ENCODE data around the gene ZNF575.

Gene ZNF575

DNA sequence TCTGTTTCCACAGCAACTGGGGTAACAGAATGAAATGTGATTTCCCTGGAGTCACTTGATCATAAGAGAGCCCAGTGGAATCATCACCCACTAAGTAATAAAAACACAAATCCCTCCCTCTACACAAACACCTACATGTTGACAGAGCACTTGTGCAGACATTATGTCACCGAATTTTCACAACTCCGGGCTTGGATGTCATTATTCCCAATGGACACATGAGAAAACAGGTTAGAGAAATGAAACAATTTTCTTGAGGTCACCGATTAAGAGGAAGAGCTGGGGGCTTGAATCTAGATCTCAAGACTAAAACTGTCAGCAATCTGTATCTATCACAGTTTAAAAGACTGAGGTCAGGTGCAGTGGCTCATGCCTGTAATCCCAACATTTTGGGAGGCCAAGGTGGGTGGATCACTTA, 39.2 kb downstream of the ZNF575 start (continued):
- TF ChIP-seq ZNF585B (tag by site-specific recombination; IDR thresholded peaks at IDR 0.05) (peak; percentile 39), ZNF148 (tag by site-specific recombination; IDR thresholded peaks at IDR 0.05; ENCODE audit: borderline replicate concordance) (no peak), KLF9 (tag by site-specific recombination; IDR thresholded peaks at IDR 0.05; ENCODE audit: low read depth) (no peak), ZBTB21 (tag by site-specific recombination; IDR thresholded peaks at IDR 0.05) (peak; percentile 87), OVOL3 (tag by site-specific recombination; IDR thresholded peaks at IDR 0.05) (peak; percentile 92; the same call in 1 of the 2 replicates), ZNF843 (tag by site-specific recombination; IDR thresholded peaks at IDR 0.05) (peak; percentile 87), ZNF513 (tag by site-specific recombination; IDR thresholded peaks at IDR 0.05) (peak; percentile 63), ZNF404 (tag by site-specific recombination; IDR thresholded peaks at IDR 0.05) (no peak)
- TF ChIP-seq, protein P1, sequence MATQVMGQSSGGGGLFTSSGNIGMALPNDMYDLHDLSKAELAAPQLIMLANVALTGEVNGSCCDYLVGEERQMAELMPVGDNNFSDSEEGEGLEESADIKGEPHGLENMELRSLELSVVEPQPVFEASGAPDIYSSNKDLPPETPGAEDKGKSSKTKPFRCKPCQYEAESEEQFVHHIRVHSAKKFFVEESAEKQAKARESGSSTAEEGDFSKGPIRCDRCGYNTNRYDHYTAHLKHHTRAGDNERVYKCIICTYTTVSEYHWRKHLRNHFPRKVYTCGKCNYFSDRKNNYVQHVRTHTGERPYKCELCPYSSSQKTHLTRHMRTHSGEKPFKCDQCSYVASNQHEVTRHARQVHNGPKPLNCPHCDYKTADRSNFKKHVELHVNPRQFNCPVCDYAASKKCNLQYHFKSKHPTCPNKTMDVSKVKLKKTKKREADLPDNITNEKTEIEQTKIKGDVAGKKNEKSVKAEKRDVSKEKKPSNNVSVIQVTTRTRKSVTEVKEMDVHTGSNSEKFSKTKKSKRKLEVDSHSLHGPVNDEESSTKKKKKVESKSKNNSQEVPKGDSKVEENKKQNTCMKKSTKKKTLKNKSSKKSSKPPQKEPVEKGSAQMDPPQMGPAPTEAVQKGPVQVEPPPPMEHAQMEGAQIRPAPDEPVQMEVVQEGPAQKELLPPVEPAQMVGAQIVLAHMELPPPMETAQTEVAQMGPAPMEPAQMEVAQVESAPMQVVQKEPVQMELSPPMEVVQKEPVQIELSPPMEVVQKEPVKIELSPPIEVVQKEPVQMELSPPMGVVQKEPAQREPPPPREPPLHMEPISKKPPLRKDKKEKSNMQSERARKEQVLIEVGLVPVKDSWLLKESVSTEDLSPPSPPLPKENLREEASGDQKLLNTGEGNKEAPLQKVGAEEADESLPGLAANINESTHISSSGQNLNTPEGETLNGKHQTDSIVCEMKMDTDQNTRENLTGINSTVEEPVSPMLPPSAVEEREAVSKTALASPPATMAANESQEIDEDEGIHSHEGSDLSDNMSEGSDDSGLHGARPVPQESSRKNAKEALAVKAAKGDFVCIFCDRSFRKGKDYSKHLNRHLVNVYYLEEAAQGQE (tag by site-specific recombination; IDR thresholded peaks at IDR 0.05), result no peak
- TF ChIP-seq, protein P2, sequence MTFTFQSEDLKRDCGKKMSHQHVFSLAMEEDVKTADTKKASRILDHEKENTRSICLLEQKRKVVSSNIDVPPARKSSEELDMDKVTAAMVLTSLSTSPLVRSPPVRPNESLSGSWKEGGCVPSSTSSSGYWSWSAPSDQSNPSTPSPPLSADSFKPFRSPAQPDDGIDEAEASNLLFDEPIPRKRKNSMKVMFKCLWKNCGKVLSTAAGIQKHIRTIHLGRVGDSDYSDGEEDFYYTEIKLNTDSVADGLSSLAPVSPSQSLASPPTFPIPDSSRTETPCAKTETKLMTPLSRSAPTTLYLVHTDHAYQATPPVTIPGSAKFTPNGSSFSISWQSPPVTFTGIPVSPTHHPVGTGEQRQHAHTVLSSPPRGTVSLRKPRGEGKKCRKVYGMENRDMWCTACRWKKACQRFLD (tag by site-specific recombination; IDR thresholded peaks at IDR 0.05), result no peak

DNA sequence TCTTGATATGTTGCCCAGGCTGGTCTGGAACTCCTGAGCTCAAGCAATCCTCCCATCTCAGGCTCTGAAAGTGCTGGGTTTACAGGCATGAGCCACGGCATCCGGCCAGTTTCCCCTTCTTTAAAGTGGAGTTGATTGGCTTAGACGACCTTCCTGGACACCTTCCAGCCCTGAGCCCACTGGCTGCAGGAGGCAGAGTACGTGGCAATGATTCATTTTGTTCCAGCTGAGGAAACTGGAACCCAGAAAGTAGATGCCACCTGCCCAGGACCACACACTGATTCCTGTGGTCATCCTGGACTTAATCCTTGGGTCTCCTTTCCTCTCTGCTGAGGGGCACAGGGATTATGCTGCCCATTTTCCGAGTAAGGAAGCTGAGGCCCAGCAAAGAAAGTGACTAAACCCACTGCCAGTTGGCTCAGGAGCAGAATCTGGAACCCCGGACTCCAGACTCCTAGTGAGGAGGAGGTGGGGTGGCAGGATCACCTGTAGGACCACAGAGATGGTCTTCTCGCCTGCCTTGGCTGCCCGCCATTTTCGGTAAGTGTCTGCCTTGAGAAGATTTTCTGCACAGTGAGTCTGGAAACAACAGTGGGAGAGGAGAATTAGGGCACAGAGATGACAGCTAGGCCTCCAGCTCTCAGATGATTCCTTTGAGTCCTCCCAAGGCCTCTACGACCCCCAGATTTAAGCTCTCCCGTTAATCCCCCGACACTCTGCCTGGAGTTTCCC, 41.6 kb downstream of the ZNF575 start:
- Histone ChIP-seq H3K4me1 (ENCODE audit: control insufficient read depth, insufficient read depth, low read length) (peaks cover 39% of the 10 kb centered on the region), H3K9me3 (ENCODE audit: control insufficient read depth, insufficient read depth, low read depth, low read length) (no peaks in the 10 kb centered on the region), H3K36me3 (ENCODE audit: control insufficient read depth in 2 of 2, insufficient read depth in 1 of 2, low read length in 2 of 2) (peaks cover 25 to 37% of the 10 kb centered on the region in 2 experiments), H3K27ac (ENCODE audit: extremely low read depth, low read depth, low read length) (peak overlapping the region; percentile 80), H3K4me3 (ENCODE audit: low read depth, low read length) (peak overlapping the region; percentile 73)
- POLR2A ChIA-PET, result interaction anchor here (0.7 to 2.9 kb wide), 9 partner anchors 11 to 180 kb away, joined by 3 to 23 read pairs (median 4); partner anchors contain the start of genes IRGQ, SMG9 and ZNF576
- CTCF ChIA-PET, result interaction anchor here (0.6 to 12.5 kb wide), 11 partner anchors 19 to 242 kb away, joined by 3 to 167 read pairs (median 3); partner anchors contain the start of gene IRGQ
- TF ChIP-seq ZBTB20 (tag by site-specific recombination; IDR thresholded peaks at IDR 0.05) (0 out of 2 replicates have a peak, but pooled peaks have one; percentile 23), ZNF202 (tag by site-specific recombination; IDR thresholded peaks at IDR 0.05; ENCODE audit: borderline replicate concordance) (no peak), ZNF514 (tag by site-specific recombination; IDR thresholded peaks at IDR 0.05) (no peak), GLIS1 (tag by site-specific recombination; IDR thresholded peaks at IDR 0.05) (peak; percentile 34; the same call in 1 of the 2 replicates), ZNF747 (tag by site-specific recombination; IDR thresholded peaks at IDR 0.05) (no peak), REPIN1 (tag by site-specific recombination; IDR thresholded peaks at IDR 0.05; ENCODE audit: low read depth) (no peak), ZBTB17 (tag by site-specific recombination; IDR thresholded peaks at IDR 0.05) (peak; percentile 50; the same call in 1 of the 2 replicates), ELK4 (IDR thresholded peaks at IDR 0.05; ENCODE audit: borderline replicate concordance, low read depth, low read length) (no peak), ZNF664 (tag by site-specific recombination; IDR thresholded peaks at IDR 0.05) (0 out of 2 replicates have a peak, but pooled peaks have one; percentile 18), ZNF521 (tag by site-specific recombination; IDR thresholded peaks at IDR 0.05) (no peak), ZNF121 (tag by site-specific recombination; IDR thresholded peaks at IDR 0.05) (peak; percentile 83)
- TF ChIP-seq, protein P3, sequence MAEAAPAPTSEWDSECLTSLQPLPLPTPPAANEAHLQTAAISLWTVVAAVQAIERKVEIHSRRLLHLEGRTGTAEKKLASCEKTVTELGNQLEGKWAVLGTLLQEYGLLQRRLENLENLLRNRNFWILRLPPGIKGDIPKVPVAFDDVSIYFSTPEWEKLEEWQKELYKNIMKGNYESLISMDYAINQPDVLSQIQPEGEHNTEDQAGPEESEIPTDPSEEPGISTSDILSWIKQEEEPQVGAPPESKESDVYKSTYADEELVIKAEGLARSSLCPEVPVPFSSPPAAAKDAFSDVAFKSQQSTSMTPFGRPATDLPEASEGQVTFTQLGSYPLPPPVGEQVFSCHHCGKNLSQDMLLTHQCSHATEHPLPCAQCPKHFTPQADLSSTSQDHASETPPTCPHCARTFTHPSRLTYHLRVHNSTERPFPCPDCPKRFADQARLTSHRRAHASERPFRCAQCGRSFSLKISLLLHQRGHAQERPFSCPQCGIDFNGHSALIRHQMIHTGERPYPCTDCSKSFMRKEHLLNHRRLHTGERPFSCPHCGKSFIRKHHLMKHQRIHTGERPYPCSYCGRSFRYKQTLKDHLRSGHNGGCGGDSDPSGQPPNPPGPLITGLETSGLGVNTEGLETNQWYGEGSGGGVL (tag by site-specific recombination; IDR thresholded peaks at IDR 0.05), result 0 out of 2 replicates have a peak, but pooled peaks have one; percentile 16
- TF ChIP-seq, protein P4, sequence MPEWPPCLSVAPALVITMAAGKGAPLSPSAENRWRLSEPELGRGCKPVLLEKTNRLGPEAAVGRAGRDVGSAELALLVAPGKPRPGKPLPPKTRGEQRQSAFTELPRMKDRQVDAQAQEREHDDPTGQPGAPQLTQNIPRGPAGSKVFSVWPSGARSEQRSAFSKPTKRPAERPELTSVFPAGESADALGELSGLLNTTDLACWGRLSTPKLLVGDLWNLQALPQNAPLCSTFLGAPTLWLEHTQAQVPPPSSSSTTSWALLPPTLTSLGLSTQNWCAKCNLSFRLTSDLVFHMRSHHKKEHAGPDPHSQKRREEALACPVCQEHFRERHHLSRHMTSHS (tag by site-specific recombination; IDR thresholded peaks at IDR 0.05), result no peak

All from HEK293 (cell line).